HG03280 (cell line): ENCODE data around the gene MYH14.
"Not testable (repeated sequence)": the region's sequence is repeated elsewhere in the genome, so short reads cannot be mapped to it uniquely, and the experiment has no call there.

Experiments
- ATAC-seq: cut with Tn5 transposase; IDR thresholded peaks from one replicate; pipeline ENCODE4 v1.9.1; 2021; ENCODE audit warnings: mild to moderate bottlenecking, moderate library complexity; ENCODE audit not compliant: unreplicated experiment

The MYH14 gene

DNA sequence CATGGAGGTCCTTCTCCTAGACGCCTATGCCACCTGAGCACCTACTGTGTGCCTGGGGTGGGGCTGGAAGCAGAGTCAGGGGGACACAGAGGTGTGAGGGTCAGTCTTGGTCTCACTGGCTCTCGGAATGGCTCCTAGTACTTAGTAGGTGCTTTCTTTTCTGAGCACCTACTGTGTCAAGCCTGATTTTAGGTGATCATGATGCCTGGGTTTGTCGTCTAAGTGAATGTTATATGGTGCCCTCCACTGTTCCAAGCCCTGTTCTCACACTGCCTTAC lies 20.0 kb downstream of the MYH14 start:
- no peak for ATAC-seq

DNA sequence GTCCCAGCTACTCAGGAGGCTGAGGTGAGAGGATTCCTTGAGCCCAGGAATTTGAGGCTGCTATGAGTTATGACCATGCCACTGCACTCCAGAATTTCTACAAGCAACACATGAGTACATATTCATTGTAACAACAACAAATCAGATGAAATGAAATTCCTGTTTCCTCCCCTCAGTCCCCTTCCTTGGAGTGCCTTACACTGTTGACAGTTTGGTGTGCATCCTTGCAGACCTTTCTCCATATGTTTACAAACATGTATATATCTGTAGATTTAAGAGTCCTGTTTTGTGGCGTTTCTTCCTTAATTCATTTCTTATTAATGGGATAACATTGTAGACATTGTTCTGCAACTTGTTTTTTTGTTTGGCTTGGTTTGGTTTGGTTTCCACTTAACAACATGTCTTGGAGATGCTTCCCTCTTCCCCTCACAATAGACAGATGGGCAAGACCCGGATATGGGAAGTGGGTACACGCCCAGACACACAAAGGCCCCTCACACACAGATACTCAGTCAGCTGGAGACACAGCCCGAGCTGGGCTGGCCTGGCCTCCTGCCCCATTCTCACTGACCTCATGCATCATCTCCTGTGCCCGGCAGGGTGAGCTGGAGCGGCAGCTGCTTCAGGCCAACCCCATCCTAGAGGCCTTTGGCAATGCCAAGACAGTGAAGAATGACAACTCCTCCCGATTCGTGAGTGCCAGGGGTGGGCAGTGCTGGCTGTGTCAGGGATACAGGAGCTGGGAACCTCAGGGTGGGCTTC lies 21.7 kb downstream of the MYH14 start:
- ATAC-seq: no peak

DNA sequence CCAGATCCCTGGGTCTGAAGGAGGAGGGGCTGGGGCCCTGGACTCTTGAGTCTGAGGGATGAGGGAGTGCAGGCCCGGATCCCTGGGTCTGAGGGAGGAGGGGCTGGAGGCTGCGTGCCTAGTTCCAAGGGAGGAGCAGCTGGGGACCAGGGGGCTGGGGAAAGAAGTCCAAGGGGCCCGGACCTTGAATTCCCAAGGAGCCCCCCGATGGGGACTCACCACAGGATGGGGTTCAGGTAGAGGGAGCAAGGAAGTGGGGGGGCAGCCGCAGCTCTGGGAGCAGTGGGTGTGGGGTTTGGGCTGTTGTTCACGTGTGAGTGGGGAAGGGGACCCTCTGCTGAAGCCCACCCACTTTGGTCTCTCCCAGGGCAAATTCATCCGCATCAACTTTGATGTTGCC lies 23.1 kb downstream of the MYH14 start:
- no peak for ATAC-seq

DNA sequence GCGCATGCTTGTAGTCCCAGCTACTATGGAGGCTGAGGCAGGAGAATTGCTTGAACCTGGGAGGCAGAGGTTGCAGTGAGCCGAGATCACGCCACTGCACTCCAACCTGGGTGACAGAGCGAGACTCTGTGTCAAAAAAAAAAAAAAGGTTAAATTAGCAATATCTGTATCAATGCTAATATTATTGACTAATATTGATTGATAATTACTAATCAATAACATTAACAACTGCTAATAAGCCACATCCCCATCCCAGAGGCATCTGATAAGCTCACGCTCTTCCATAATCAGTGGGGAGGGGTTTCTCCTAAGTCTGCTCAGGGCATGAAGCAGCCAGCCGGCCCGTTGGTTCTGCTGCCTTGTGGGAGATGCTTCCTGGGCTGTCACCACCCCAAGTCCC lies 24.7 kb downstream of the MYH14 start:
- ATAC-seq: not testable (repeated sequence)

DNA sequence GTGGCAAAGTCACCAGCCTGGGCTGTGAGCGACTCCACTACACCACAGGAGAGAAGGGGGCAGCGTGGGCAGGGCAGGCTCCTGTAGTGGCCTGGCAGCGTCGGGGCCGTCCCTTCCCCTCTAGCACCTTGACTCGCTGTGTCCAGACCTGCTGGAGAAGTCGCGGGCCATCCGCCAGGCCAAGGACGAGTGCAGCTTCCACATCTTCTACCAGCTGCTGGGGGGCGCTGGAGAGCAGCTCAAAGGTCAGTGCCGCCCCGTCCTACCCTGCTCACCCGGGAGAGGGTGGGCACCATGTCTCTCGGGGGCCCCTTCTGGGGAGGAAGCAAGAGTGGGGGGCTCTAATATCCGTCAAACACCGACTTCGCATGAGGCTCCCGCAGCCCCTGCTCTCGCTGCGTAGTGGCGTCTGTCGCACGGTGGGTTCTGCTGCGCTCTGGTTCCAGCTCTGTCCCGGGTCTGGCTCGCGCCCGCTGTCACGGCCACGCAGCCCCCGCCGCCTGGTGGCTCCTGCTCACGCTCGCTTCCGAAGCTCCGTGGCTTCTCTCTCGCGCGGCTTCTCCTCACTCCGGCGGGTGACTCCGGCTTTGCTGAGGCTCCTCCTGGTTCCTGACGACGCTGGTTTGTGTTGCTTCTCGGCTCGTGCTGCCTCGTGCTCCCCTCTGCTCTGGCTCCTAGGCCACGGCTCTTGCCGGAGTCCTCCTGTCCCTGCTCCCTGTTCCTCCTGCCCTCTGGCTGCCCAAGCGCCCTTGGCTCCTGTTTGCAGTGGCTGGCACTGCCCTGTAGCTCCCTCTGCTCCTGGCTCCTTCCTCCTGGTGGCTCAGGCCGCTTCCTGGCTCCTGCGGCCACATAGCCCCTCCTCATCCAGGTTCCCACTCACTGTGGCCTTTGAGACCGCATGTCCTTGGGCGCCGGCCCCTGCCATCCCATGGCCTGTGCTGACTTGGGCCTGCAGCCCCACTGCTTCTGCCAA lies 27.2 kb downstream of the MYH14 start:
- no peak for ATAC-seq

DNA sequence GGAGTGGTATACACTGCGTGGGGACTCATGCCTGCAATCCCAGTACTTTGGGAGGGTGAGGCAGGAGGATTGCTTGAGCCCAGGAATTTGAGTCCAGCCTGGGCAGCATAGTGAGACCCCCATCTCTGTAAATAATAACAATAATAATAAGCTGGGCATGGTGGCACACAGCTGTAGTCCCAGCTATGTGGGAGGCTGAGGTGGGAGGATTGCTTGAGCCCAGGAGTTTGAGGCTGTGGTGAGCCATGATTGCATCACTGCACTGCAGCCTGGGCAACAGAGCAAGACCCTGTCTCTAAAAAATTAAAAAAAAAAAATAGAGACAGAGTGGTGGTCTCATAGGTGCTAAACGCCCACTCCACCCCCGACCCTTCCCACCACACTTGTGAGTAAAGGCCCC lies 28.0 kb downstream of the MYH14 start:
- ATAC-seq: not testable (repeated sequence)

DNA sequence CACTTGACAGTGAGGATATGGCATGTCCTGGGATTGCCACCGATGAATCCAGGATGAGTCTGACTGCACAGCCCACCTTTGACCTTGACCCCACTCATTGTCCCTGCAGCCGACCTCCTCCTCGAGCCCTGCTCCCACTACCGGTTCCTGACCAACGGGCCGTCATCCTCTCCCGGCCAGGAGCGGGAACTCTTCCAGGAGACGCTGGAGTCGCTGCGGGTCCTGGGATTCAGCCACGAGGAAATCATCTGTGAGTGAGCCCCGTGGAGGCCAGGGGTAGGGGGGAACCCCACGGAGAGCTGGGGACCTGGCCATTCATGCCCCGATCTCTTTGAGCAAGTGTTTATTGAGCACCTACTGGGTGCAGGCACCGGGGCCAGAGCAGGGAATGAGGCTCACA lies 28.4 kb downstream of the MYH14 start:
- no peak for ATAC-seq

DNA sequence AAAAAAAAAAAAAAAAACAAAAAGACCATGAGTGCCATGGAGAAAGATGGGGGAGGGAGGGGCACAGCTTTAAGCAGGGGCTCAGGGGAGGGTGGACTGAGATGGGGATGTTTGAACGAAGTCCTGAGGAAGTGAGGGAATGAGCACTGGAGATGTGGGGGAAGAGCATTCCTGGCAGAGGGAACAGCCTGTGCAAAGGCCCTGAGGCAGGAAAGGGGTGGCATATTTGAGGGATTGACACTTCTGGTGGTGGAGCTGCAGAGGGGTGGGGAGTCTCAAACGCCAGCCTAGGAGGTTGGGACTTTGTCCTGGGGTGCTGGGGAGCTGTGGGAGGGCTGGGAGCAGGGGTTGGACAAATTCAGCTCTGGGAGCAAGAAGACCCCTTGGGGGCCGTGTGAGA lies 29.2 kb downstream of the MYH14 start:
- no peak for ATAC-seq

DNA sequence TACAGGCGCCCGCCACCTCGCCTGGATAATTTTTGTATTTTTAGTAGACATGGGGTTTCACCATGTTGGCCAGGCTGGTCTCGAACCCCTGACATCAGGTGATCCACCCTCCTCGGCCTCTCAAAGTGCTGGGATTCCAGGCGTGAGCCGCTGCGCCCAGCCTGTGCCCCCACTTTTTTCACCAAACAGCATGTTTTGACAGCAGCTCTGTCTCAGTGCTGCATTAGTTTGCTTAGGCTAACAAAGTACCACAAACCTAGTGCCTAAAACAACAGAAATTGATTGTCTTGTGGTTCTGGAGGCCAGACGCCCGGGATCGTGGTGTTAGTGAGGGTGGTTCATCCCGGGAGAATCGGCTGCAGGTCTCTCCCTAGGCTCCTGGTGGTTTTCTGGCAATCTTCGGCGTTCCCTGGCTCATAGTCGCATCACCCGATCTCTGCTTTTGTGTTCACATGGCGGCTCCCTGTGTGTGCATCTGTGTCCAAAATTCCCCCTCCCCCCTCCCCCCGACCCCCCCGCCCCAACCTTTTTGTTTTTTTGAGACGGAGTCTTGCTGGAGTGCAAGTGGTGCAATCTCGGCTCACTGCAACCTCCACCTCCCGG lies 30.0 kb downstream of the MYH14 start:
- no peak for ATAC-seq

DNA sequence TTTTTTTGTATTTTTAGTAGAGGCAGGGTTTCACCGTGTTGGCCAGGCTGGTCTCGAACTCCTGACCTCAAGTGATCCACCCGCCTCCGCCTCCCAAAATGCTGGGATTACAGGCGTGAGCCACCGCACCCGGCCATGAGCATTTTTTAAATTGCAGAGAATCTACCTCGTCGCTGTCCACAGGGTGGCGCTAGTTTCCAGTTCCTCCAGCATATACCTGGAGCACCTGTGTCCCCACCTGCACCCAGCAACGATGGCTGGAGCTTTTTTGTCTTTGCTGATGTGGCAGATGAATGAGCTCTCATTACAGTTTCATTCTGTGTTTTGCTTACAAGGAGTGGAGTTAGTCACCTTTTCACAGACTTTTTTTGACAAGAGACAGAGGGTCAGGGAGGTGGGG lies 34.1 kb downstream of the MYH14 start:
- not testable (repeated sequence) for ATAC-seq

DNA sequence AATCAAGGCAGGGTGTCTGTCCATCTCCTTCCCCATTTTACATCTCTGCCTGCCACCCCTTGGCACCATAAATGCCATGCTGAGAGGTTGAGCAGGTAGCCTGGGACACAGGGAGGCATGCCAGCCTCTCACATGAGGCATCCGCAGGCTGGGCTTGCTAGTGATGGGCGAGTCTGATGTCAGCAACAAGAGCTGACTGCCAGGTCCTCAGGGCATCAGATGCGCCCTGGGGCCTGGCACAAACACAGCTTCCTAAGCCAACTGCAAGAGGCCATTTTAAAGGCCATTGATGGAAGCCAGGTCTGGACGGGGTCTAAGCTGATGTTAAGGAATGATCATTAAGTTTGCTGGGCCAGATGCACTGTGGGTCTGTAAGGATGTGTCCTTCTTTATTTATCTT lies 34.6 kb downstream of the MYH14 start:
- no peak for ATAC-seq

DNA sequence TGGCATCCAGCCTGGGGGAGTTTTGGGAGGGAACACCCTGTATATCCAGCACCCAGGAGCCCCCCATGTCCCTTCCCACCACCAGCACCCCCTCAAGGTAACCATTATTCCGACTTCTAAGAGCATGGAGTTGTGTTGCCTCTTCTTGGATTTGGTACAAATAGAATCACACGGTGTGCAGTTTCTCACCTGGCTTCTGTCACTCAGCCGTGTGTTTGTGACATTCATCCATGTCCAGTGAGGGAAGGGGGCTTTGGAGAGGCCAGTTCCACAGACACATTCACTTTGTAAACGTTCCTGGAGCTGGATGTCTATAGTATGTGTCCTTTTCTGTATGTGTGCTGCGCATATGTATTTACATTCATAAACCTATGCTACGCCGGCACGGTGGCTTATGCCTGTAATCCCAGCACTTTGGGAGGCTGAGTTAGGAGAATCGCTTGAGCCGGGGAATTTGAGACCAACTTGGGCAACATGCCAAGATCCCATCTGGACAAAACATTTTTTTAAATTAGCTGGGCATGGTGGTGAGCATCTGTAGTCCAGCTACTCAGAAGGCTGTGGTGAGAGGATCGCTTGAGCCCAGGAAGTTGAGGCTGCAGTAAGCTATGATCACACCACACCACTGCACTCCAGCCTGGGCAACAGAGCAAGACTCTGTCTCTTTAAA lies 36.6 kb downstream of the MYH14 start:
- ATAC-seq: no peak

DNA sequence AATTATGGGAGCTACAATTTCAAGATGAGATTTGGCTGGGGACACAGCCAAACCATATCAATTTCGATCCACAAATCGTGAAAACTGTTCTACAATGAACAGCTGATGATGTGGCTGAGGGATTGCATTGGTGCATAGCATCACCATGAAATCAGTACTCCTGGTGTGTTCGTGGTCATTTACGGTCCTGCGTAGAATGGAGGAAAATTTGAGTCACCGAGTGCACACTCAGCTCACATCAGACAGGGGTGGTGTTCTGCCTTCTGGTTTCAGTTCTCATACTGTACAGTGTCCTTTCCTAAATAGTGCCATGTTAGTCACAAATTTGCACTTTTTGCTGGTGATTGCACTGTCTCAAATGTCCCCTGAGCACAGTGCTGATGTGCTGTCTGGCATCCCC lies 39.2 kb downstream of the MYH14 start:
- ATAC-seq: no peak

DNA sequence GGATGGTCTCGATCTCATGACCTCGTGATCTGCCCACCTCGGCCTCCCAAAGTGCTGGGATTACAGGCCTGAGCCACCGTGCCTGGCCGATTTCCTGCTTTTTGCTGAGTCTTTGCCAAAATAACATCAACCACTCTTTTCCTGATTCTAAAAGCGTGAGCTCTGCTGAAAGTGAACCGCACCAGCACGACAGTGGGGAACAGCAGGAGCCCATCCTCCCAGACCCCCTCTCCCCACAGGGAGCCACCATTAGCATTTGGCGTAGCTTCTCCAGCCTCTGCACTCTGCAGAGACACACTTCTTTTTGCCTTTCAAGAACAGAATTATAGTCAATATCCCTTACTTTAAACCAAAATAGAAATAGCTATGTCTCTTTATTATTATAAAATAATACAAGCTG lies 41.3 kb downstream of the MYH14 start:
- no peak for ATAC-seq

DNA sequence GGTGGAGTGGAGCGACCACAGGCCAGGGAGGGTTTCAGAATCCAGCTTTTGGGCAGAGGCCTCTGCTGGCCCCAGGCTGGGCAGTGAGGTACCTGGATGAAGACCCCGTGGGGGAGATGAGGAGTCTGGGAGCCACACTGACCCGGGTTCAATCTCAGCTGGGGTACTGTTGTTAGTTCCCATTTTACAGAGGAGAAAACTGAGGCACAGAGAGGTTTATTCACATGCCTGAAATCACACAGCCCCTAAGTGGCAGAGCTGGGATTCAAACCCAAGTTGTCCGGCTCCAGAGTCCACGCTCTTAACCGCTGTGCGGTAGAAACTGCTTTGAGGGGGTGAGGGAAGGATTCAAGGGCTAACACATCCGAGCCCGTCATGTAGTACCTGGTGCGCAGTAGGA lies 45.0 kb downstream of the MYH14 start:
- no peak for ATAC-seq

DNA sequence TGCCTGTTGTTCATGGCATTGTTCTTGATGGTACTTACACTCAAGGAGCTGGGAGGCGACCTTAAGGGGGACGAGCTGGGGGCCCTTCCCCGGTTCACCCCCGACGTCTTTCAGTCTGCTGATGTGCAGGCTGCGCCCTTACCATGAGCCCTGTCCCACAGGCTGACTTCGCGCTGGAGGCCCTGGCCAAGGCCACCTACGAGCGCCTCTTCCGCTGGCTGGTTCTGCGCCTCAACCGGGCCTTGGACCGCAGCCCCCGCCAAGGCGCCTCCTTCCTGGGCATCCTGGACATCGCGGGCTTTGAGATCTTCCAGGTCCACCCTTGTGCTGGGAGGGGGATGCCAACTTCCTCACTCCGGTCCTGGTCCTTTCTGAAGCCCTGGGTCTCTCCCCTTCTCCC lies 45.4 kb downstream of the MYH14 start:
- ATAC-seq: no peak

DNA sequence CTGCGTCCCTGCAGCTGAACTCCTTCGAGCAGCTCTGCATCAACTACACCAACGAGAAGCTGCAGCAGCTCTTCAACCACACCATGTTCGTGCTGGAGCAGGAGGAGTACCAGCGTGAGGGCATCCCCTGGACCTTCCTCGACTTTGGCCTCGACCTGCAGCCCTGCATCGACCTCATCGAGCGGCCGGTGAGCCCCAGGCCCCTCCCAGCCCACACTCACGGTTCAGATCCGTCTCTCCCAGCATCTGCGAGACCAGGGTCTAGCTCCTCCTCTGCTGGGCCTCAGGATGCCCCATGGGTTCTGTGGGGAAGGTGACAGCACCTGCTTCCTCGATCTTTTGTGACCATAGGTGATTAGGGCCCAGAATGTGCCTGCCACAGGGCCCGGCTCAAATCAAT lies 46.2 kb downstream of the MYH14 start:
- no peak for ATAC-seq

DNA sequence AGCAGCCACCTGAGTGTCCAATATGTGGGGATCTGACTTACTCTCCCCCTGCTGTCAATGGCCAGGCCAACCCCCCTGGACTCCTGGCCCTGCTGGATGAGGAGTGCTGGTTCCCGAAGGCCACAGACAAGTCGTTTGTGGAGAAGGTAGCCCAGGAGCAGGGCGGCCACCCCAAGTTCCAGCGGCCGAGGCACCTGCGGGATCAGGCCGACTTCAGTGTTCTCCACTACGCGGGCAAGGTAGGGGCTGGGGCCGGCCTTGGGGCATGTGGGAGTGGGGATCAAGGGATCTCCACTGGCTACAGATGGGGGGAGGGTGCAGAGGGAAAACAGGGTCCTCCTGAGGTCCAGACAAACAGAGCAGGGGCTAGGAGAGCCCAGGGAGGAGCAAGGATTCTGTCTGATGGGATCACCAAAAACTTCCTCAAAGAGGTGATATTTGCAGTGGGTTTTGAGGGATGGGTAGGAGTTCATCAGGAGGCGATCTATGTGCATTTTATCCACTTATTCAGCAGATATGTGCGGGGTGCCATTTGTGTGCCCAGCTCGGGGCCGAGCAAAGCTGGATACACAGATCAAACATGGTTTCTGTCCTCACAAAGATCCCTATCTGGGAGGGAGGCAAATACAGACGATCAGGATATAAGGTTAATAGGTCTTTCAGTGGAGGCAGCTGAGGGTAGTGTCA lies 47.2 kb downstream of the MYH14 start:
- ATAC-seq: no peak

DNA sequence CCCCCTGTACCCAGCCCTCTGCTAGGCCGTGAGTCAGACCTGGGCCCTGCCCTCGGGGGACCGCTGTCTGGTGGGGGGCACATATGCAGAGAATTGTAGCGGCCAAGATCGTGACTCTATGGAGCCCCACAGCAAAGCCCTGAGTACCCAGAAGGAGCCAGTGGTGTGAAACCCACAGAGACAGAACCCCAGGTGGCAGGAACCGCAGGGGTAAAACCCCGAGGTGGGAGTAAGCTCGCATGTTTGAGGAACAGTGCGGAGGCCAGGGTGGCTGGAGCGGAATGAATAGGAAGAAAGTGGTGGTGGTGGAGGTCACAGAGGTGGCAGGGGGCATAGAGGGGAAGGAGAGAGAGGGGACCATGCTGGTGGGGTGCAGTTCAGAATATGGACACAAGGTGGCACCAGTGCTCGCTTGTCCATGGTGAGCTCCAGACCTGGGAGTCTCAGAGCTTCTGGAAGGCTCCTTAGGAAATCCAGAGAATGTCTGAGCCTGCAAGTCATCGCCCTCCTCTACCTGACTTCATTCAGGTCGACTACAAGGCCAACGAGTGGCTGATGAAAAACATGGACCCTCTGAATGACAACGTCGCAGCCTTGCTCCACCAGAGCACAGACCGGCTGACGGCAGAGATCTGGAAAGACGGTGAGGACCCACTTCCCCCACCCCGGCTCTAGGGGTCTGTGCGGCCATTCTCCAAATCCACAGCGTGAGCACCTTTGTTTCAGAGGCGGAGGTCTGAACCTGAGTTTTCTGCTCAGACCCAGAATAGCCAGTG lies 48.9 kb downstream of the MYH14 start:
- no peak for ATAC-seq

DNA sequence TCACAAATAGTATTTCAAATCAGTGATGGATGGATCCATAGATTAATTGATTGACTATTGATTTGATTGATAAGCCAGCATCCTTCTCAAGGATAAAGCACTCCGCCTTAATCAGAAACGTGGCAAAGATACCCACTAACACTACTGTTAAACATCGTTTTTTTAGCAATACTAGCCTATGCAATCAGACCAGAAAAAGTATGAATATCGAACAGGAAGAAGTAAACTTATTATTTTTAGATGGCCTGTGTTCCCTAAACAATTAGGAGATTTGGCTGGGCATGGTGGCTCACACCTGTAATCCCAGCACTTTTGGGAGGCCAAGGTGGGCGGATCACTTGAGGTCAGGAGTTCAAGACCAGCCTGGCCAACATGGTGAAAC lies 49.5 kb downstream of the MYH14 start:
- no peak for ATAC-seq
